Endothelial cell (in vitro differentiated cells): ENCODE results near the gene LST1. TPM values are rescaled to one million over a fixed set of nuclear protein-coding genes. Genes with fewer than 3 reads are reported as not detected.

ENCODE experiments used
- DNase-seq: peaks from one replicate; pipeline ENCODE4 v3.0.0; 2021; ENCODE audit warnings: low spot score
- H3K27ac Mint-ChIP-seq: one replicate; pipeline ENCODE4 v1.8.0; 2021; ENCODE audit warnings: mixed read lengths, inconsistent platforms; ENCODE audit not compliant: unreplicated experiment
- H3K27me3 Mint-ChIP-seq: one replicate; pipeline ENCODE4 v1.8.0; 2021; ENCODE audit warnings: mild to moderate bottlenecking, moderate library complexity, mixed read lengths, inconsistent platforms; ENCODE audit not compliant: unreplicated experiment
- H3K36me3 Mint-ChIP-seq: one replicate; pipeline ENCODE4 v1.8.0; 2021; ENCODE audit warnings: mild to moderate bottlenecking, low read depth, mixed read lengths, inconsistent platforms; ENCODE audit not compliant: unreplicated experiment
- H3K4me1 Mint-ChIP-seq: one replicate; pipeline ENCODE4 v1.8.0; 2021; ENCODE audit warnings: mild to moderate bottlenecking, mixed read lengths, inconsistent platforms; ENCODE audit not compliant: unreplicated experiment
- H3K4me3 Mint-ChIP-seq: one replicate; pipeline ENCODE4 v1.8.0; 2021; ENCODE audit warnings: mild to moderate bottlenecking, mixed read lengths, inconsistent platforms; ENCODE audit not compliant: unreplicated experiment
- H3K9me3 Mint-ChIP-seq: one replicate; pipeline ENCODE4 v1.8.0; 2021; ENCODE audit warnings: mixed read lengths, inconsistent platforms; ENCODE audit not compliant: unreplicated experiment
- total RNA-seq: library from RNA; stranded (reverse); fragmentation: NEBNext Ultra II Directional; extraction: Animal tissue kit (Norgen Biotek cat#: 25700); gene quantifications from one replicate; pipeline ENCODE4 v1.2.1, GENCODE V29; 2021; ENCODE audit not compliant: unreplicated experiment
- TF ChIP-seq, protein P1 (sequence below): fragments of 200-600 bp; sonication (generic); IDR thresholded peaks from one replicate; pipeline ENCODE4 v1.5.0; 2021; ENCODE audit warnings: antibody characterized with exemption; ENCODE audit not compliant: unreplicated experiment

Gene LST1
- total RNA-seq, 1 donor from 2014 or later = 1.7 TPM

DNA sequence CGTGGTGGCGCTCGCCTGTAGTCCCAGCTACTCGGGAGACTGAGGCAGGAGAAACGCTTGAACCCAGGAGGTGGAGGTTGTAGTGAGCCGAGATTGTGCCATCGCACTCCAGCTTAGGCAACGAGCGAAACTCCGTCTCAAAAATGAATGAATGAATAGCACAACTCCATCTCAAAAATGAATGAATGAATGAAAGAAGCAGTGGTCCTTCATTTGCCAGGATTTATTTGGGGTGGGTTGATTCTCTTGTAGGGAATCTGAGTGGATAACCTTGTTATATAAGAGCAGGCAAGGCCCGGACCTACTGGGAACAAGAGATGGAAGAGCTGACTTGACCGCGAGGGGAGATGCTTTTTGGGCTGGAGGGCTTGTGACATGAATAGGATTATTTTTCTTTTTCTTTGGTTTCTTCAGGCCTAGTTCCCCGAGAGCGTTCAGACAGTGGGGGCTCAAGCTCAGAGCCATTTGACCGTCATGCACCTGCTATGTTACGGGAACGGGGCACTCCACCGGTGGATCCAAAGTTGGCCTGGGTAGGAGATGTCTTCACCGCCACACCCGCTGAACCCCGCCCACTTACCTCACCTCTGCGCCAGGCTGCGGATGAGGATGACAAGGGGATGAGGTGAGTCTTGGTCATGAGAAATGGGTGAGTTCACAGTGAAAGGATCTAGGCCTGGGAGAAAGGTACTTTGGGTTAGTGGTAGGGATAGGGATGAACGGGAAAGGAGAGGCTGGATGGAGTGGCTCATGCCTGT, 44.3 kb downstream of the LST1 start:
- DNase-seq = no peak
- Mint-ChIP-seq H3K27me3 (peaks cover 4% of the 10 kb centered on the region), H3K27ac (peak overlapping the region; percentile 61), H3K36me3 (peaks cover 42% of the 10 kb centered on the region), H3K4me1 (no peaks in the 10 kb centered on the region), H3K9me3 (no peaks in the 10 kb centered on the region), H3K4me3 (peak overlapping the region; percentile 72)
- TF ChIP-seq, protein P1, sequence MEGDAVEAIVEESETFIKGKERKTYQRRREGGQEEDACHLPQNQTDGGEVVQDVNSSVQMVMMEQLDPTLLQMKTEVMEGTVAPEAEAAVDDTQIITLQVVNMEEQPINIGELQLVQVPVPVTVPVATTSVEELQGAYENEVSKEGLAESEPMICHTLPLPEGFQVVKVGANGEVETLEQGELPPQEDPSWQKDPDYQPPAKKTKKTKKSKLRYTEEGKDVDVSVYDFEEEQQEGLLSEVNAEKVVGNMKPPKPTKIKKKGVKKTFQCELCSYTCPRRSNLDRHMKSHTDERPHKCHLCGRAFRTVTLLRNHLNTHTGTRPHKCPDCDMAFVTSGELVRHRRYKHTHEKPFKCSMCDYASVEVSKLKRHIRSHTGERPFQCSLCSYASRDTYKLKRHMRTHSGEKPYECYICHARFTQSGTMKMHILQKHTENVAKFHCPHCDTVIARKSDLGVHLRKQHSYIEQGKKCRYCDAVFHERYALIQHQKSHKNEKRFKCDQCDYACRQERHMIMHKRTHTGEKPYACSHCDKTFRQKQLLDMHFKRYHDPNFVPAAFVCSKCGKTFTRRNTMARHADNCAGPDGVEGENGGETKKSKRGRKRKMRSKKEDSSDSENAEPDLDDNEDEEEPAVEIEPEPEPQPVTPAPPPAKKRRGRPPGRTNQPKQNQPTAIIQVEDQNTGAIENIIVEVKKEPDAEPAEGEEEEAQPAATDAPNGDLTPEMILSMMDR = no peak

DNA sequence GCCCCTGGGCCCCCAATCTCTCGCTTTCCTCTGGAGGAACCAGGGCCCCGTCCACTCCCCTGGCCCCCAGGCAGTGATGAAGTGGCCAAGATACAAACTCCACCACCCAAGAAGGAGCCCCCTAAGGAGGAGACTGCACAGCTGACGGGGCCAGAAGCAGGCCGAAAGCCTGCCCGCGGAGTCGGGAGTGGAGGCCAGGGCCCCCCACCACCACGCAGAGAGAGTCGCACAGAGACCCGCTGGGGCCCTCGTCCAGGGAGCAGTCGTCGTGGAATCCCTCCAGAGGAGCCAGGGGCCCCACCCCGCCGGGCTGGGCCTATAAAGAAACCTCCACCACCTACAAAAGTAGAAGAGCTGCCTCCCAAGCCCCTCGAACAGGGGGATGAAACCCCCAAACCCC, 45.1 kb downstream of the LST1 start:
- Mint-ChIP-seq H3K27me3 (peaks cover 6% of the 10 kb centered on the region), H3K4me3 (no peak overlapping the region), H3K27ac (no peak overlapping the region), H3K4me1 (no peaks in the 10 kb centered on the region), H3K9me3 (no peaks in the 10 kb centered on the region), H3K36me3 (peaks cover 42% of the 10 kb centered on the region)
- TF ChIP-seq, protein P1 = no peak
- no peak for DNase-seq

DNA sequence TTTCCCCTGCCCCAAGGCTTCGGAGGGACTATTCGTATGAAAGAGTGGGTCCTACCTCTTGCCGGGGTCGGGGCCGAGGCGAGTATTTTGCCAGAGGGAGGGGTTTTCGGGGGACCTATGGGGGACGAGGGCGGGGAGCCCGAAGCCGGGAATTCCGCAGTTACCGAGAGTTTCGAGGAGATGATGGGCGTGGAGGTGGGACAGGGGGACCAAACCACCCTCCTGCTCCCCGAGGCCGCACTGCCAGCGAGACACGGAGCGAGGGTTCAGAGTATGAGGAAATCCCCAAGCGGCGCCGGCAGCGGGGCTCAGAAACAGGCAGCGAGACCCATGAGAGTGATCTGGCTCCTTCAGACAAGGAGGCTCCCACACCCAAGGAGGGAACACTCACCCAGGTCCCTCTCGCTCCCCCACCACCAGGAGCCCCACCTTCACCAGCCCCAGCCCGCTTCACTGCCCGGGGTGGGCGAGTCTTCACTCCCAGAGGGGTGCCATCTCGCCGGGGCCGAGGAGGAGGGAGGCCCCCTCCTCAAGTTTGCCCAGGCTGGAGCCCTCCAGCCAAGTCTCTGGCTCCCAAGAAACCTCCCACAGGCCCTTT, 45.7 kb downstream of the LST1 start:
- H3K36me3 Mint-ChIP-seq = peaks cover 40% of the 10 kb centered on the region
- no peak for DNase-seq
- peaks cover 8% of the 10 kb centered on the region for H3K27me3 Mint-ChIP-seq
- no peak overlapping the region for H3K27ac Mint-ChIP-seq
- TF ChIP-seq, protein P1 = no peak
- H3K4me3 Mint-ChIP-seq = no peak overlapping the region
- H3K9me3 Mint-ChIP-seq = no peaks in the 10 kb centered on the region
- no peaks in the 10 kb centered on the region for H3K4me1 Mint-ChIP-seq

DNA sequence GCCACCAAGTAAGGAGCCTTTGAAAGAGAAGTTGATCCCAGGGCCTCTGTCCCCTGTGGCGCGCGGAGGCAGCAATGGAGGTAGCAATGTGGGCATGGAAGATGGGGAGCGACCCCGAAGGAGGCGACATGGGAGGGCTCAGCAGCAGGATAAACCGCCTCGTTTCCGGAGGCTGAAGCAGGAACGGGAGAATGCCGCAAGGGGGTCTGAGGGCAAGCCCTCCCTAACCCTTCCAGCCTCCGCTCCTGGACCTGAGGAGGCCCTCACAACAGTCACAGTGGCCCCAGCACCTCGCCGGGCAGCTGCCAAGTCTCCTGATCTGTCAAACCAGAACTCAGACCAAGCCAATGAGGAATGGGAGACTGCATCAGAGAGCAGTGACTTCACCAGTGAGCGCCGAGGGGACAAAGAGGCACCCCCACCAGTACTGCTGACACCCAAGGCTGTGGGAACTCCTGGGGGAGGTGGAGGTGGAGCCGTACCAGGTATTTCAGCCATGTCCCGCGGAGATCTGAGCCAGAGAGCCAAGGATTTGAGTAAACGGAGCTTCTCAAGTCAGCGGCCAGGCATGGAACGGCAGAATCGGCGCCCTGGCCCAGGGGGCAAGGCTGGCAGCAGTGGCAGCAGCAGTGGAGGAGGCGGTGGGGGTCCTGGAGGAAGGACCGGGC, 46.3 kb downstream of the LST1 start:
- H3K9me3 Mint-ChIP-seq = no peaks in the 10 kb centered on the region
- DNase-seq = no peak
- peaks cover 35% of the 10 kb centered on the region for H3K36me3 Mint-ChIP-seq
- no peaks in the 10 kb centered on the region for H3K4me1 Mint-ChIP-seq
- no peak overlapping the region for H3K4me3 Mint-ChIP-seq
- peaks cover 8% of the 10 kb centered on the region for H3K27me3 Mint-ChIP-seq
- TF ChIP-seq, protein P1 = no peak
- no peak overlapping the region for H3K27ac Mint-ChIP-seq

DNA sequence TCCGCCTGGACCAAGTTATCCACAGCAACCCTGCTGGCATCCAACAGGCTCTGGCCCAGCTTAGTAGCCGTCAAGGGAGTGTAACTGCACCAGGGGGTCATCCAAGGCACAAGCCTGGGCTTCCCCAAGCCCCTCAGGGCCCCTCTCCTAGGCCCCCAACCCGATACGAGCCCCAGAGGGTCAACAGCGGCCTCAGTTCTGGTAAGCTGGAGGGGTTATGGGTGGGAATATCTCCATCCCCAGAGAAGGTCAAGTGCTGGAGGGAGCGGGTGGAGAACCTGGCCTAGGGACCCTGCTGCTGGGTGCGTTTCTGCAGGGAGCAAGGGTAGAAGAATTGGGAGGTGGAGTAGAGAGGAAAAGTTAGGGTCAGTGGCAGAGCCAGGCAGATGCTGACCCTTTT, 47.4 kb downstream of the LST1 start:
- peaks cover 32% of the 10 kb centered on the region for H3K36me3 Mint-ChIP-seq

More for the DNA sequence above, 47.4 kb downstream of the LST1 start:
- no peak for DNase-seq
- Mint-ChIP-seq H3K4me1 (no peaks in the 10 kb centered on the region), H3K27me3 (peaks cover 8% of the 10 kb centered on the region), H3K27ac (no peak overlapping the region), H3K9me3 (no peaks in the 10 kb centered on the region), H3K4me3 (no peak overlapping the region)
- TF ChIP-seq, protein P1 = no peak
